ENCODE measurements around the gene MYRF.

MYRF gene

DNA sequence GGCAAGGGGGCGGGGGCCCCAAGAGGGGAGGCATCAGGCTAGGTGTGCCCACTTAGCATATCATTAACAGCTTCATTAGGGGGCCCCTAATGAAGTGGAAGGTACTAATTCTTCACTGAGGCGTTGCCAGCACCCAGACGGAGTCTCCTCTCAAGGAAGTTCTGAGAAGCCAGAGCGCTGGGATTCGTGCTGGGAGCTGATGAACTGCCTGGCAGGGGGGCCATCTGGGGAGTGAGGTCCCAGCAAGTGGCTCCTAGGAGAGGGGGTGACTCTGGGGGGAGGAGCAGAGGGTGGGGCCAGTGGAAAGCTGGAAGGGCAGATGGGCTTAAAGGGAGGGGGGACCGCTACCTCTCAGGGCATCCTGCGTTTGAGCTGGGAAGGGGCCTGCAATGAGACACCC is 42.4 kb upstream of the MYRF start:
- H3K27ac ChIP-seq: no peak overlapping the region
- TF ChIP-seq, protein P1, sequence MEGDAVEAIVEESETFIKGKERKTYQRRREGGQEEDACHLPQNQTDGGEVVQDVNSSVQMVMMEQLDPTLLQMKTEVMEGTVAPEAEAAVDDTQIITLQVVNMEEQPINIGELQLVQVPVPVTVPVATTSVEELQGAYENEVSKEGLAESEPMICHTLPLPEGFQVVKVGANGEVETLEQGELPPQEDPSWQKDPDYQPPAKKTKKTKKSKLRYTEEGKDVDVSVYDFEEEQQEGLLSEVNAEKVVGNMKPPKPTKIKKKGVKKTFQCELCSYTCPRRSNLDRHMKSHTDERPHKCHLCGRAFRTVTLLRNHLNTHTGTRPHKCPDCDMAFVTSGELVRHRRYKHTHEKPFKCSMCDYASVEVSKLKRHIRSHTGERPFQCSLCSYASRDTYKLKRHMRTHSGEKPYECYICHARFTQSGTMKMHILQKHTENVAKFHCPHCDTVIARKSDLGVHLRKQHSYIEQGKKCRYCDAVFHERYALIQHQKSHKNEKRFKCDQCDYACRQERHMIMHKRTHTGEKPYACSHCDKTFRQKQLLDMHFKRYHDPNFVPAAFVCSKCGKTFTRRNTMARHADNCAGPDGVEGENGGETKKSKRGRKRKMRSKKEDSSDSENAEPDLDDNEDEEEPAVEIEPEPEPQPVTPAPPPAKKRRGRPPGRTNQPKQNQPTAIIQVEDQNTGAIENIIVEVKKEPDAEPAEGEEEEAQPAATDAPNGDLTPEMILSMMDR (conservative IDR thresholded peaks at IDR 0.05): no peak

DNA sequence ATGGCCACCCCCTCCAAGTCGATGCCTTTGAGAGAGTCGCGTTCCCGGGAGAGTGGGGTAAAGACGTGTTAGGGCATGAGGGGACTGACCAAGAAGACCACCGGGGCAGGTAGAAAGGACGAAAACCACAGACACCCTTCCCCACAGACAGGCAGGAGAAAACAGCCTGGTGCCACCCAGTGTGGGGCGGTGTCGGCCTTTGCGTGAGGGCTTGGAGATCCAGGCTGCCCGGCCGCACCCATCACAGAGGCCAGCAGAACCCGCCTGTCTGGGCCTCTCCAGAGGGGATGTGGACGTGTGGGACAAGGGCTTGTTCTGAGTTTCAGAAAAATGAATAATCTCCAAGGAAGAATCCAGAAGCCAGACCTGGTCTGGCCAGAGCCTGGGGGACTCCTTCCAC is 41.4 kb upstream of the MYRF start:
- TF ChIP-seq, protein P1 (conservative IDR thresholded peaks at IDR 0.05): no peak
- no peak overlapping the region for H3K27ac ChIP-seq

DNA sequence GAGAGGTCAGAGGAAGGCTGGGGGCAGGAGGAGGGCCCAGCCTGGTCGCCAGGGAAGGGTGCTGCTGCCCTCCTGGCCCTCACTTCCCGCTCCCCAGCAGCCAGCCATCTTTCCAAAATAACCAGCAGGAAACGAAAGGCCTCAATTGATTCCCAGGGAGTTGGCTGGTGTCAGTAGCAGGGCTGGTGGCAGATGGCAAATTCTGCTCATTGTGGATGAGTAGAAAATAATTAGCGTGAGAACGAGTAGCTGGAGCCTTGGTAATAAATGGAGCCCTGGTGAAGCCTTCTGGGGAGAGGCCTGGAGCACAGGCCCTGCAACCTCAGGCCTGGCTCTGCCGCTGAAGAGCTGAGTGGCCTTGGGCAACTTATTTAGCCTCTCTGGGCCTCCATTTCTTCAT is 40.9 kb upstream of the MYRF start:
- TF ChIP-seq, protein P1 (conservative IDR thresholded peaks at IDR 0.05): no peak
- no peak overlapping the region for H3K27ac ChIP-seq

DNA sequence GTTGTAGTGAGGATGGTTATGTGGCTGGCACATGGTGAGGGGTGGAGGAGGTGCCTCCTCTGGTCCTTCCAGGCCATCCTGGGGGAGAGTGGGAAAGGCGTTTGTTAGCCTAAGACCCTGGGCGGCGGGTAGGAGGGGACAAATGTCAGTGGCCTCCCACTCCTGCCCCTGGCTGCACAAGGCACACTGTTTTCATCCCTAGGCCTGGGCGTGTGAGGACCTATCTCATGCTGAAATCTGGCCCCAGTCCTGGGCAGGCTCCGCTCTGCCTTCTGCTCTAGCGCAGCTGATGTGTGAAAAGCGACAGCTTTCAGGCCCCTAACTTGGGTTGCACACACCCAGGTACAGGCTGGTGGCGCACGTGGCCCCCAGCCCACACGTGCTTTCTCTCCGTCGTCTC is 40.1 kb upstream of the MYRF start:
- no peak overlapping the region for H3K27ac ChIP-seq
- TF ChIP-seq, protein P1 (conservative IDR thresholded peaks at IDR 0.05): no peak

DNA sequence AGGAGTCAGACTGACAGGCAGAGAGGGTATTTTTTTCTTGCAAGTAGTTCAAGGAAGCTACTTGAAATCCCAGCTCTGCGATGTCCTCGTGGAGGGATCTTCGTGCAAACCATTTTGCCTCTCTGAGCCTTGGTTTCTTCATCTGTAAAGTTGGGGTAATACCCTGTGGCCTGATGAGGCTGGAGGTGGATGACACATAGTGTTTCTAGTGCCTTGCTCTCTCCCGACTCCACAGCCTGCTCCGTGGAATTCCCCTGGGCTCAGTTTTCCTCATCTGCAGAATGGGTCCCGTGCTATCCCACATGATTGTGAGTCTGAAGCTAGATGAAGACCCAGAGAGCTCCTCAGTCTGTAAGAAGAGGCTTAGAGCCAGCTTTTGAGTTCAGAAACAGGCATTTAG is 39.6 kb upstream of the MYRF start:
- TF ChIP-seq, protein P1 (conservative IDR thresholded peaks at IDR 0.05): no peak

DNA sequence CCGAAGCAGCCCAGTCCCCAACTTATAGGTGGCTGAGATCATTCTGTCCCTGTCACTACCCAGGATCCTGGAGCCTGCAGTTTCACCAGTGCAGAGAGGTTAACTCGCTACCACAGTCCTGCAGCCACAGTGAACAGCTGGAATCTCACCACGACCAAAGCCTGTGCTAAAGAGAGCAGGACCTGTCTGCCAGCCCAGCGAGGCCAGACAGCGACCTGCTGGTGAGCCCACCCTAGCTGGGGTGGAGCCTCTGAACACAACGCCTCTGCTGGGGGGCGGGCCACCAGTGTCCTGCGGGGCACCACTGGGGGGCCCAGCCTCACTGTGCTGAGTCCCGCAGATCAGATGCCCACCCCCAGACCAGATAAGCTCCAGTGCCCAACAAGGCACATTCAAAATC is 39.0 kb upstream of the MYRF start:
- TF ChIP-seq, protein P1 (conservative IDR thresholded peaks at IDR 0.05): no peak
- H3K27ac ChIP-seq: no peak overlapping the region

More for the DNA sequence above, 39.6 kb upstream of the MYRF start:
- no peak overlapping the region for H3K27ac ChIP-seq

DNA sequence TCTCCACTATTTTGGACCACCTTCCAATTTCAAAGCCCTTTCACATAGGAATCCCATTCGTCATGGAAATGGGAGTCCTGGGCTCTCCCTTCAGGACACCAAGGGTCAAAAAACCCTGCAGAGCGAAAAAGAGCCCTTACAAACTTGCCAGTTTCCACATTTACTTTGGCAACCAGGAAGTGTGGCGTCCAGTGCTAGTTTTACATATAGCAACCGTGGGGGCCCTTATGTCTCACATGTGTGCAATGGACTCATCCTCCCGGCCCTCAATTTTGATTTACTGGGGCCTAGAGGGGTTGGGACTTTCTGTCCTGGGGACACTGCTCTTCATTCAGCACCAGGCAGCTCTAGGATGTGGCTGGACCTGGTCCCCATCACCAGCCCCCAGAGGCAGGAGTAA is 38.5 kb upstream of the MYRF start:
- H3K27ac ChIP-seq: no peak overlapping the region
- TF ChIP-seq, protein P1 (conservative IDR thresholded peaks at IDR 0.05): no peak

DNA sequence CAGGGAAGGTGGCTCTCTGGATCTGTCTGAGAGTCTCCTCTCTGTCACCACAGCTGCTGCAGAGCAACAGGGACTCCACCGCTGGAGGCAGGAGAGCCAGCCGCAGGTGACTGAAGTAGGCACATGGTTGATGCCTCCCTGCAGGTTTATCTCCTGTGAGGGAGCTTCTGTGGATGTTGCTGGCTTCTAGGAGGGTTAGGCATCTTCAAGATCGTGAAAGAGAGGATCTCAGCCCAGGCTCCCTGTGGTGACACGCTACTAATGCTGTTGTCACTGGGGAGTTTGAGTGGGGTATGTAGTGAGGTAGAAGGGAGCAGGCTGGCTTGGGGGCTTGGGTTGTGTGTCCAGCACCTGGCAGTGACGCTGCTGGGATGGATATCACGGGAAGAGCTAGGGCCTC is 38.1 kb upstream of the MYRF start:
- H3K27ac ChIP-seq: no peak overlapping the region
- TF ChIP-seq, protein P1 (conservative IDR thresholded peaks at IDR 0.05): no peak

Data from VCaP (cell line).